ENCODE results near the gene C1QL4.
"Not testable (repeated sequence)": the region's sequence is repeated elsewhere in the genome, so short reads cannot be mapped to it uniquely, and the experiment has no call there.

Gene C1QL4

DNA sequence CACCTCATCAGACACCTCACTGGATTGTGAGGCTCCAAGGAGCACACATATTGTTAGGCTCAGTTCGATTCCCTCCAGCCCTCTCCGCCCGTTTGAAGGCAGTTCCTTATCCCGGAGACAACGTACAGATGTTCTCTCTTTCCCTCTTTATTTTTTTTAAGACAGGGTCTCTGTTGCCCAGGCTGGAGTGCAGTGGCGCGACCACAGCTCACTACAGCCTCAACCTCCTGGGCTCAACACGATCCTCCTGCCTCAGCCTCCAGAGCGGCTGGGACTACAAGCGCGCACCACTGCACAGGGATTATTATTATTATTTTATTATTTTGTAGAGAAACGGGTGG lies 14.7 kb downstream of the C1QL4 start:
- in situ Hi-C loops (cut with MboI; ENCODE audit: low sequenced_read_pairs): no loop called here
- H3K9me3 ChIP-seq: no peaks in the 10 kb centered on the region
- peaks cover 6% of the 10 kb centered on the region for H3K4me1 ChIP-seq
- no peaks in the 10 kb centered on the region for H3K27me3 ChIP-seq (ENCODE audit: low read depth)
- no peak for DNase-seq (ENCODE audit: low spot score in 2 of 2)
- peak overlapping the region; percentile 76 for H3K4me3 ChIP-seq
- H3K36me3 ChIP-seq (replicated peaks): peaks cover 27% of the 10 kb centered on the region

DNA sequence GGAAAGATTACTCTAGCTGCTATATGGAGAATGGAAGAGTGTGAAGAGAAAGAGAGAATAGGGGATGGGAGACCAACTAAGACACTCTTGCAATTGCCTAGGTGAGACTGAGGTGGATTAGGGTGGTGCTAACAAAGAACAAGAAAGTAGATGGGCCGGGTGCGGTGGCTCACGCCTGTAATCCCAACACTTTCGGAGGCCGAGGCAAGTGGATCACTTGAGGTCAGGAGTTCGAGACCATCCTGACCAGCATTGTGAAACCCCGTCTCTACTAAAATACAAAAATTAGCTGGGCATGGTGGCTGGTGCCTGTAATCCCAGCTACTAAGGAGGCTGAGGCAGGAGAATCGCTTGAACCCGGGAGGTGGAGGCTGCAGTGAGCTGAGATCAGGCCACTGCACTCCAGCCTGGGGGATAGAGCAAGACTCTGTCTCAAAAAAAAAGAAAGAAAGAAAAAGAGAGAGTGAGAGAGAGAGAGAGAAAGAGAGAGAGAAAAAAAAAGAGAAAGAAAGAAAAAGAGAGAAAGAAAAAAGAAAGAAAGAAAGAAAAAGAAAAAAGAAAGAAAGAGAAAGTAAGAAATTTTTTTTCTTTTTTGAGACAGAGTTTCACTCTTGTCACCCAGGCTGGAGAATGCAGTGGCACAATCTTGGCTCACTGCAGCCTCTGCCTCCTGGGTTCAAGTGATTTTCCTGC lies 16.4 kb downstream of the C1QL4 start:
- H3K4me1 ChIP-seq; H3K36me3 ChIP-seq (replicated peaks); H3K4me3 ChIP-seq; H3K27me3 ChIP-seq (ENCODE audit: low read depth); in situ Hi-C loops (cut with MboI; ENCODE audit: low sequenced_read_pairs); H3K9me3 ChIP-seq; DNase-seq (ENCODE audit: low spot score in 2 of 2): not testable (repeated sequence)

GRCh38 chr12:49317118-49317517 lies 19.9 kb downstream of the C1QL4 start:
- H3K4me1 ChIP-seq; DNase-seq (ENCODE audit: low spot score in 2 of 2); H3K27me3 ChIP-seq (ENCODE audit: low read depth); H3K4me3 ChIP-seq; H3K9me3 ChIP-seq; H3K36me3 ChIP-seq (replicated peaks); in situ Hi-C loops (cut with MboI; ENCODE audit: low sequenced_read_pairs): not testable (repeated sequence)

DNA sequence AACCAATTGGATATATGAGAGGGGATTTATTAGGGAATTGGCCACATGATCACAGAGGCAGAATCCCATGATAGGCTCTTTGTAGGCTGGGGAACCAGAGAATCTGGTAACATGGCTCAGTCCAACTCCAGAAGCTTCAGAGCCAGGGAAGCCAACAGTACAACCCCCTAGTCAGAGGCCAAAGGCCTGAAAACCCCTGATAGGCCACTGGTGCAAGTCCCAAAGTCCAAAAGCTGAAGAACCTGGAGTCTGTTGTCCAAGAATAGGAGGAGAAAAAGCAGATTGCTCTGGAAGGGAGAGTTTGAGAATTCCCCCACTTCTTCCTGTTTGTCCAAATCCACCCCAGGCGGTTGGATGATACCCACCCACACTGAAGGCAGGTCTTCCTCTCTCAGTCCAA lies 22.2 kb downstream of the C1QL4 start:
- no peaks in the 10 kb centered on the region for H3K9me3 ChIP-seq
- no peaks in the 10 kb centered on the region for H3K4me1 ChIP-seq
- no peak overlapping the region for H3K4me3 ChIP-seq
- no peaks in the 10 kb centered on the region for H3K36me3 ChIP-seq (replicated peaks)
- H3K27me3 ChIP-seq (ENCODE audit: low read depth): no peaks in the 10 kb centered on the region
- no peak for DNase-seq (ENCODE audit: low spot score in 2 of 2)
- in situ Hi-C loops (cut with MboI; ENCODE audit: low sequenced_read_pairs): no loop called here

DNA sequence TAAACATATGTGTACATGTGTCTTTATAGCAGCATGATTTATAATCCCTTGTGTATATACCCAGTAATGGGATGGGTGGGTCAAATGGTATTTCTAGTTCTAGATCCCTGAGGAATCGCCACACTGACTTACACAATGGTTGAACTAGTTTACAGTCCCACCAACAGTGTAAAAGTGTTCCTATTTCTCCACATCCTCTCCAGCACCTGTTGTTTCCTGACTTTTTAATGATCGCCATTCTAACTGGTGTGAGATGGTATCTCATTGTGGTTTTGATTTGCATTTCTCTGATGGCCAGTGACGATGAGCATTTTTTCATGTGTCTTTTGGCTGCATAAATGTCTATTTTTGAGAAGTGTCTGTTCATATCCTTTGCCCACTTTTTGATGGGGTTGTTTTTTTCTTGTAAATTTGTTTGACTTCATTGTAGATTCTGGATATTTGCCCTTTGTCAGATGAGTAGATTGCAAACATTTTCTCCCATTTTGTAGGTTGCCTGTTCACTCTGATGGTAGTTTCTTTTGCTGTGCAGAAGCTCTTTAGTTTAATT lies 26.5 kb downstream of the C1QL4 start:
- H3K4me3 ChIP-seq; in situ Hi-C loops (cut with MboI; ENCODE audit: low sequenced_read_pairs); DNase-seq (ENCODE audit: low spot score in 2 of 2); H3K9me3 ChIP-seq; H3K36me3 ChIP-seq (replicated peaks); H3K27me3 ChIP-seq (ENCODE audit: low read depth); H3K4me1 ChIP-seq: not testable (repeated sequence)

GRCh38 chr12:49309386-49309785 lies 27.6 kb downstream of the C1QL4 start:
- no peaks in the 10 kb centered on the region for H3K36me3 ChIP-seq (replicated peaks)
- no peak for DNase-seq (ENCODE audit: low spot score in 2 of 2)
- H3K4me3 ChIP-seq: no peak overlapping the region
- no peaks in the 10 kb centered on the region for H3K4me1 ChIP-seq
- in situ Hi-C loops (cut with MboI; ENCODE audit: low sequenced_read_pairs): no loop called here
- no peaks in the 10 kb centered on the region for H3K9me3 ChIP-seq
- H3K27me3 ChIP-seq (ENCODE audit: low read depth): no peaks in the 10 kb centered on the region

- H3K4me1 ChIP-seq: no peaks in the 10 kb centered on the region
- H3K36me3 ChIP-seq (replicated peaks): no peaks in the 10 kb centered on the region
- no peaks in the 10 kb centered on the region for H3K27me3 ChIP-seq (ENCODE audit: low read depth)
- no peaks in the 10 kb centered on the region for H3K9me3 ChIP-seq
- in situ Hi-C loops (cut with MboI; ENCODE audit: low sequenced_read_pairs): no loop called here
- DNase-seq (ENCODE audit: low spot score in 2 of 2): no peak
- H3K4me3 ChIP-seq: no peak overlapping the region
These were observed 31.1 kb downstream of the C1QL4 start for GRCh38 chr12:49305762-49306510.

DNA sequence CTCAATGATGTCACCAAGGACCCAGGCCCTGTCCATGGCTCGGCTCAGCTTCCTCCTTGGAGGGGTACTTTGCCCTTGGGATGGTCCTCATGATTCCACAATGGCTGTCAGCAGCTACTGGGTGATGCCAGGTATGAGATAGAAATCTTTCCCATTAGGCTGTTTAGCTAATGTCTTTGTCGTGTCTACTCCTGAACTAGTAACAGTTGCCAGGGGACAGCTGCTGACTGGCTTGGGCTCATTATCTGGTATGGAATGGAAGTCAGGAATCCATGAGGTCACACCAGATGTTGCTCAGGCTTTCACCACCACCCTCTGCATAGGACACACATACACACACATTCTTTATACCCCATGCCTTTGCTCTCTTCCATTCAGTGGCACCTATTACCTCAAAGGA lies 32.8 kb downstream of the C1QL4 start:
- DNase-seq (ENCODE audit: low spot score in 2 of 2): no peak
- Histone ChIP-seq H3K36me3 (replicated peaks) (no peaks in the 10 kb centered on the region), H3K27me3 (ENCODE audit: low read depth) (no peaks in the 10 kb centered on the region), H3K4me3 (no peak overlapping the region), H3K9me3 (no peaks in the 10 kb centered on the region), H3K4me1 (no peaks in the 10 kb centered on the region)
- in situ Hi-C loops (cut with MboI; ENCODE audit: low sequenced_read_pairs): no loop called here

- in situ Hi-C loops (cut with MboI; ENCODE audit: low sequenced_read_pairs): no loop called here
- Histone ChIP-seq H3K27me3 (ENCODE audit: low read depth) (no peaks in the 10 kb centered on the region), H3K9me3 (no peaks in the 10 kb centered on the region), H3K4me3 (no peak overlapping the region), H3K36me3 (replicated peaks) (no peaks in the 10 kb centered on the region), H3K4me1 (peaks cover 9% of the 10 kb centered on the region)
- no peak for DNase-seq (ENCODE audit: low spot score in 2 of 2)
These were observed 35.2 kb downstream of the C1QL4 start for GRCh38 chr12:49301760-49302159.

GRCh38 chr12:49298160-49298559 lies 38.8 kb downstream of the C1QL4 start:
- no peaks in the 10 kb centered on the region; the same call in 1 of the 2 replicates for H3K9me3 ChIP-seq
- H3K27me3 ChIP-seq (ENCODE audit: low read depth): no peaks in the 10 kb centered on the region
- in situ Hi-C loops (cut with MboI; ENCODE audit: low sequenced_read_pairs): no loop called here
- no peaks in the 10 kb centered on the region for H3K36me3 ChIP-seq (replicated peaks)
- H3K4me3 ChIP-seq: no peak overlapping the region
- DNase-seq (ENCODE audit: low spot score in 2 of 2): peak in 1 of 2 experiments; percentile 11
- H3K4me1 ChIP-seq: peaks cover 17% of the 10 kb centered on the region

GRCh38 chr12:49297695-49298060 lies 39.3 kb downstream of the C1QL4 start:
- H3K27me3 ChIP-seq (ENCODE audit: low read depth): no peaks in the 10 kb centered on the region
- peak overlapping the region; percentile 40 for H3K4me3 ChIP-seq
- in situ Hi-C loops (cut with MboI; ENCODE audit: low sequenced_read_pairs): no loop called here

GRCh38 chr12:49296836-49297694 lies 39.9 kb downstream of the C1QL4 start:
- H3K27me3 ChIP-seq (ENCODE audit: low read depth): no peaks in the 10 kb centered on the region
- peak overlapping the region; percentile 40 for H3K4me3 ChIP-seq
- in situ Hi-C loops (cut with MboI; ENCODE audit: low sequenced_read_pairs): no loop called here
- H3K36me3 ChIP-seq (replicated peaks): no peaks in the 10 kb centered on the region
- DNase-seq (ENCODE audit: low spot score in 2 of 2): peak; percentile 80 to 92
- no peaks in the 10 kb centered on the region; the same call in 1 of the 2 replicates for H3K9me3 ChIP-seq
- peaks cover 17% of the 10 kb centered on the region for H3K4me1 ChIP-seq

More at GRCh38 chr12:49297695-49298060, 39.3 kb downstream of the C1QL4 start:
- Histone ChIP-seq H3K9me3 (no peaks in the 10 kb centered on the region; the same call in 1 of the 2 replicates), H3K36me3 (replicated peaks) (no peaks in the 10 kb centered on the region), H3K4me1 (peaks cover 17% of the 10 kb centered on the region)
- no peak for DNase-seq (ENCODE audit: low spot score in 2 of 2)

- Histone ChIP-seq H3K36me3 (replicated peaks) (no peaks in the 10 kb centered on the region), H3K4me3 (peak overlapping the region; percentile 40), H3K4me1 (peaks cover 17% of the 10 kb centered on the region), H3K9me3 (no peaks in the 10 kb centered on the region; the same call in 1 of the 2 replicates), H3K27me3 (ENCODE audit: low read depth) (no peaks in the 10 kb centered on the region)
- peak in 1 of 2 experiments; percentile 70 for DNase-seq (ENCODE audit: low spot score in 2 of 2)
- in situ Hi-C loops (cut with MboI; ENCODE audit: low sequenced_read_pairs): no loop called here
These were observed 40.8 kb downstream of the C1QL4 start for GRCh38 chr12:49296034-49296835.
